Endothelial cell (in vitro differentiated cells): ENCODE results near the gene TANK. TPM values are rescaled to one million over a fixed set of nuclear protein-coding genes. Genes with fewer than 3 reads are reported as not detected.

Source experiments
- DNase-seq: peaks from one replicate; pipeline ENCODE4 v3.0.0; 2021; ENCODE audit warnings: low spot score
- H3K27ac Mint-ChIP-seq: one replicate; pipeline ENCODE4 v1.8.0; 2021; ENCODE audit warnings: mixed read lengths, inconsistent platforms; ENCODE audit not compliant: unreplicated experiment
- H3K27me3 Mint-ChIP-seq: one replicate; pipeline ENCODE4 v1.8.0; 2021; ENCODE audit warnings: mild to moderate bottlenecking, moderate library complexity, mixed read lengths, inconsistent platforms; ENCODE audit not compliant: unreplicated experiment
- H3K36me3 Mint-ChIP-seq: one replicate; pipeline ENCODE4 v1.8.0; 2021; ENCODE audit warnings: mild to moderate bottlenecking, low read depth, mixed read lengths, inconsistent platforms; ENCODE audit not compliant: unreplicated experiment
- H3K4me1 Mint-ChIP-seq: one replicate; pipeline ENCODE4 v1.8.0; 2021; ENCODE audit warnings: mild to moderate bottlenecking, mixed read lengths, inconsistent platforms; ENCODE audit not compliant: unreplicated experiment
- H3K4me3 Mint-ChIP-seq: one replicate; pipeline ENCODE4 v1.8.0; 2021; ENCODE audit warnings: mild to moderate bottlenecking, mixed read lengths, inconsistent platforms; ENCODE audit not compliant: unreplicated experiment
- H3K9me3 Mint-ChIP-seq: one replicate; pipeline ENCODE4 v1.8.0; 2021; ENCODE audit warnings: mixed read lengths, inconsistent platforms; ENCODE audit not compliant: unreplicated experiment
- total RNA-seq: library from RNA; stranded (reverse); fragmentation: NEBNext Ultra II Directional; extraction: Animal tissue kit (Norgen Biotek cat#: 25700); gene quantifications from one replicate; pipeline ENCODE4 v1.2.1, GENCODE V29; 2021; ENCODE audit not compliant: unreplicated experiment
- TF ChIP-seq, protein P1 (sequence below): fragments of 200-600 bp; sonication (generic); IDR thresholded peaks from one replicate; pipeline ENCODE4 v1.5.0; 2021; ENCODE audit warnings: antibody characterized with exemption; ENCODE audit not compliant: unreplicated experiment

TANK gene
- total RNA-seq, 1 donor from 2014 or later, result 40.8 TPM

DNA sequence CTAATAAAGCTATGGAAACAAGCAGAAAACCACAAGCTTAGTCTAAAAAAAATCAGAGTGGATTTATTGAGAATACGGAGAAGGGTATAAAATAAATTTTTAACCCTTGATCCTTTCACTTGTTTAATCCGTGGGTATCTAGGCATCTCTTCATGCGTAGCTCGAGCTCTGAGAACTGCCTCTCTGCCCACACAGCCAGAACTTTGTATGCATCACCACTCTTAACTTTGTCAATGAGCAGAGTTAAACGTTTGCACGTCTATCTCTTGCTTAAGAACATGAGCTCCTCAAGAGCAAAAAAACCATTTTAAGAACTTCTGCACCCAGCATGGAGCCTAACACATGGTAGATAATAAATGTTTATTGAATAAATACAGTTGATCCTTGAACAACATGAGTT lies 26.9 kb upstream of the TANK start:
- H3K9me3 Mint-ChIP-seq, result no peaks in the 10 kb centered on the region
- H3K27me3 Mint-ChIP-seq, result peaks cover 5% of the 10 kb centered on the region
- H3K4me1 Mint-ChIP-seq, result peaks cover 24% of the 10 kb centered on the region
- H3K36me3 Mint-ChIP-seq, result no peaks in the 10 kb centered on the region
- H3K4me3 Mint-ChIP-seq, result no peak overlapping the region
- H3K27ac Mint-ChIP-seq, result no peak overlapping the region
- DNase-seq, result no peak
- TF ChIP-seq, protein P1, sequence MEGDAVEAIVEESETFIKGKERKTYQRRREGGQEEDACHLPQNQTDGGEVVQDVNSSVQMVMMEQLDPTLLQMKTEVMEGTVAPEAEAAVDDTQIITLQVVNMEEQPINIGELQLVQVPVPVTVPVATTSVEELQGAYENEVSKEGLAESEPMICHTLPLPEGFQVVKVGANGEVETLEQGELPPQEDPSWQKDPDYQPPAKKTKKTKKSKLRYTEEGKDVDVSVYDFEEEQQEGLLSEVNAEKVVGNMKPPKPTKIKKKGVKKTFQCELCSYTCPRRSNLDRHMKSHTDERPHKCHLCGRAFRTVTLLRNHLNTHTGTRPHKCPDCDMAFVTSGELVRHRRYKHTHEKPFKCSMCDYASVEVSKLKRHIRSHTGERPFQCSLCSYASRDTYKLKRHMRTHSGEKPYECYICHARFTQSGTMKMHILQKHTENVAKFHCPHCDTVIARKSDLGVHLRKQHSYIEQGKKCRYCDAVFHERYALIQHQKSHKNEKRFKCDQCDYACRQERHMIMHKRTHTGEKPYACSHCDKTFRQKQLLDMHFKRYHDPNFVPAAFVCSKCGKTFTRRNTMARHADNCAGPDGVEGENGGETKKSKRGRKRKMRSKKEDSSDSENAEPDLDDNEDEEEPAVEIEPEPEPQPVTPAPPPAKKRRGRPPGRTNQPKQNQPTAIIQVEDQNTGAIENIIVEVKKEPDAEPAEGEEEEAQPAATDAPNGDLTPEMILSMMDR, result no peak

DNA sequence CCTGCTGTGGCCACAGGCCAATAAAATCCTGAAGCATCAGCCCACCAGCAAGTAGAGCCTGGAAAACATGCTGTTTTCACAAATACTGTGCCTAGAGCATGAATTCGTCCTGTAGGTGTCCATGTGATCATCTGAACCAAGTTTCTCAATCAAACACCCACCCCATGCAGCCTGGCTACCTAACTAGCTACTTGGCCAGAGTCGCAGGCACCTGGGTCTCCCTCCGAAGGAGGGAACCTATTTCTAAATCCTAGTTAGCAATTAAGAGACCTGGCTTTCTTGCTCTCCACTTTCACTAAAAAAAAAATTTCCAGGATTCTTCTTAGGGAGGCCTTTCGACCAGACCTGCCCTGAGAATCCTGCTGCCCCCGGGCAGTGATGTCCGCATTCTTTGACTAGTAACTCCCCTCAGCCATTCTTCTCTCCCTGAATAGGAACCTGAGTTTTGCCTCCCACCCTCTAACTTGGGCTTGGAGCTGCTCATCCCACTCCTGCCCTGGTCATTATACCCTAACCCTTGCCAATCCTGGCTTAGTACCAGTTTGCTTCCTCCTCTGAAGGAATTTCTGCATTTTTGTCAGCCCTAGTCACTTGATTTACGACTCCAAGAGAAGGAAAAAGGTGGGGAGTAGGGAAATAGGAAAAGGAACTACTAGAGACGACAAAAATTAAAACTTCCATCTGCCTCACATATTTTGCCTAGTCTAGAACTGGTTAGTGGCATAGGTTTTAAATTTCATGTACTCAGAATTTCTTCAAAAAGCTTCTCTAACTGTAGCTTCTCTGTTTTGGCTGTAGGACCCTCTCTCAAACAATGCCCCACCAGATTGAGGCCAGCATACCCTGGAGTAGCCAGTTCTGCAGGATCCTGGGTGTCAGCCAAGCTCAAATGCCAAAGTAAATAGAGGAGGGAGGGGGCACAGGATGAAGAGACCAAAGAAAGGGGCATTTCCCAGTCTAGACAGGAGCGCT lies 25.4 kb upstream of the TANK start:
- Mint-ChIP-seq H3K36me3 (no peaks in the 10 kb centered on the region), H3K4me1 (peaks cover 24% of the 10 kb centered on the region), H3K27ac (peak overlapping the region; percentile 38), H3K4me3 (no peak overlapping the region), H3K27me3 (peaks cover 3% of the 10 kb centered on the region), H3K9me3 (no peaks in the 10 kb centered on the region)
- DNase-seq, result no peak
- TF ChIP-seq, protein P1, result no peak

DNA sequence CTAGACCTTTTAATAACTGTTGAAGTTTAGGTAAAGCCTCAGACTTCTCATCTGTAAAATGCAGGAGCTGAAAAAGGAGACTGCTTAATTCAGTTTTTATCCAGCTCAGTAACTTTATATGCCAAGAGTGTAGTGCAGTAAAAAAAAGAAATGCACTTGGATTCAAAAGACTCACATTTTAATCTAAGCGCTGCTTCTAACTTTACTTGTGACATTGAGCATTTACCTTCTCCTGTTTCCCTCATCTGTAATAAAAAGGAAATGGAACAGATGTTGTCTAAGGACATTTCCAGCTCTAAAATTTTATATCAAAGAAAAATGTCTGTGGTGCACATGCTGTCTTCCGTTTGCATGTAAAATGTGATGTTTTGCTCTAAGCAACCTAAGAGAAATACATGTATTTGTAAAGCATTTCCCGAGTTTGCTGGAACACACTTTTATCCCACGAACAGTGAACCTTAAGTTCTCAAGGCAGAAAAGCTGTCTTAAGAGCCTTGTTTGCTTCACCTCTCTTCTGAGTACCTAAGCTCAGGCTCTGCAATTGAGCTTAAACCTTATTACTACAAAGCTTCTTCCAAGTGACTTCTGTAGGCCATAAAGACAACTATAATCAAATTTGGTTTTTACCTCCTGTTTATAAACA lies 24.2 kb upstream of the TANK start:
- Mint-ChIP-seq H3K27me3 (peaks cover 1% of the 10 kb centered on the region), H3K9me3 (no peaks in the 10 kb centered on the region), H3K27ac (no peak overlapping the region), H3K36me3 (no peaks in the 10 kb centered on the region), H3K4me3 (no peak overlapping the region), H3K4me1 (peaks cover 24% of the 10 kb centered on the region)
- TF ChIP-seq, protein P1, result no peak
- no peak for DNase-seq

DNA sequence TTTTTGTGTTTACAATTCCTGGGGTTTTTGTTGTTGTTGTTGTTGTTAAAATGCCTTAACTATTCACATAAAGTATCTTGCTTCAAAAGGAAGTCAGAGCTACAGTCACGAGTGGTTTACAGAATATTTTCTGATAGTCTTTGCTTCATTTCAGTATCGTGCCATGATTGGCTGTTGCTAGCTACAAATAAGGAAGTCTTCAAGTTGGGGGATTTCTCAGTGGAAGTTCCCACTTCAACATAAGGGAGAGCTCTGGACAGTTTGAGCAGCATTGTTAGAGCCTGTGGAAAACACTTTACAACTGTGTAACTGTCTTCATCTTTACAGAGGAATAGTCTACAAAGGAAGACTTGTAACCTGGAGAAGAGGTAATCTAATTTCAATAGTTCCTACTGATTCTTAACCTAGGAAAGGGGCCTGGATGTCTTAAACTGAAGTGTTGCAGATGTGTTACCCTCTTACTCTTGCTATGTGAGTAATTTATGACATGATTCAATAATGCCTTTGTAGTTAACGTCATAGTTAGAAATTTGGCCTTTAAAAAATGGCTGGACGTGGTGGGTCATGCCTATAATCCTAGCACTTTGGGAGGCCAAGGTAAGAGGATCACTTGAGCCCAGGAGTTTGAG lies 23.4 kb upstream of the TANK start:
- Mint-ChIP-seq H3K9me3 (no peaks in the 10 kb centered on the region), H3K4me1 (peaks cover 19% of the 10 kb centered on the region)

More for the DNA sequence above, 23.4 kb upstream of the TANK start:
- no peaks in the 10 kb centered on the region for H3K36me3 Mint-ChIP-seq
- no peak for DNase-seq
- H3K27me3 Mint-ChIP-seq, result peaks cover 1% of the 10 kb centered on the region
- no peak overlapping the region for H3K27ac Mint-ChIP-seq
- no peak overlapping the region for H3K4me3 Mint-ChIP-seq
- TF ChIP-seq, protein P1, result no peak
